GM19452 (cell line): ENCODE results near the gene NOTCH1.

ENCODE experiments used
- ATAC-seq: cut with Tn5 transposase; IDR thresholded peaks from one replicate; pipeline ENCODE4 v1.9.1; 2021; ENCODE audit not compliant: unreplicated experiment

NOTCH1 gene

DNA sequence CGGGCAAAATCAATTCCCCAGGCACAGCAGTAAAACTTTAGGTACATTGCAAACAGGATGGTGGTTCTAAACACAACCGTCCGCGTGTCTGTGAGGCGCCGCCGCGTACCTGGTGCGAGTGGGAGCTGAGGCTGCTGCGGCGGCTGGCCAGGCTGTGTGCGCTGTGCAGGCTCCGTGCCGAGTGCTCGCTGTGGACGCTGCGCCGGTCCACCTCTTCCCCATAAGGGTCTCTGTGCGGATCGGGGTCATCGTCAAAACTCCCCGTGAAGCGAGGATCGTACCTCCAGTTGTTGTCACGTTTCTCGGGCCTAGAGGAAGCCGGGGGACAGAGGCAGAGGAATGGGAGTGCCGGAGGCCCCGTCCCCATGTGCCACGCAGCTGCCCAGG, 79.7 kb downstream of the NOTCH1 start:
- ATAC-seq: no peak

DNA sequence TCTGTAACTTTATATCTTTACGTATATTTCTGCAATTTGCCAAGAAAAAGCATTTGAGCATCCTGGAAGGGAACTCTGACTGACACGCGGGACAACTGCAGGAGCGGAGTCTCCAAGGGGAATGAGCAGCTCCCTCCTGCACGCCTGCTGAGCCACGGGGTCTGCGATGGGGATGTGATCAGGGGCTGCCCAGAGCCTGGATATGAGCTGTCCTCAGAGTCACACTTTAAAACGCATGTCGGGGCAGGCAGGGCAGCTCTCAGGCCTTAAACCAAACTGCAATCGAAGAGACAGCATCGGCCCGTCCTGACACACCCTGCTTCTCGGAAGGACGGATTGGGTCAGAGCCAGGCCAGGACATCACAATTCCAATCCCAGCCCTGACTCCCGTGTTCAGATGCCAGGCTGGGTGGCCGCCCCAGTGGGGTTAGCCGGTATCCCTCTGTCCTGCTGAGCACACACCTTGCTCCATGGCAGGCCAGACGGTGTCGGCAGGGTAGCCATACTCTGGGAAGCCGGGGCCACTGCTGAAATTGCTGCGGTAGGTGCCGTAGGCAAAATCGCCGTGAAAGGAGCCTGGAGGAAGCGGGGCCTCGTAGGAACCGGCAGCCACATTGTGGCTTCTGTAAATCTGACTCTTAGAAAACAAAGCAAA, 80.2 kb downstream of the NOTCH1 start:
- ATAC-seq: no peak

GRCh38 chr9:136464241-136464640, 81.6 kb downstream of the NOTCH1 start:
- ATAC-seq: no peak

DNA sequence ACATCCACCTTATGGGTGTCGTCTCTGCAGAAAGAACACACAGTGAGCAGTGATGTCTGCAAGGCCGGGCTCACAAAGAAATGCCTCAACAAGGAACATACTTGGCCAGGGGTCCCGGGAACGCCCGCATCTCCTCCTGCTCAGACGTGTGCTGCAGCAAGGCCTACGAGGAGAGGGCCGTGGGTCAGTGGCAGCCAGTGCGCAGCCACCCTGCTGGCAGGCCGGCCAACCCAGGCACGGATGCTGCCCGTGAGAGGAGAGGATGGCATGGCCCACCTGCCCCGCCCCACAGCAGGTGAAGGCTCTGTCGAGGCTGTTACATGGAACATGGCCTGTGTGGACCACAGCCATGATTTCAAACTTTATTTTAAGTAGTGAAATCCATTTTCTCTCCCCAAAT, 82.3 kb downstream of the NOTCH1 start:
- ATAC-seq: no peak

DNA sequence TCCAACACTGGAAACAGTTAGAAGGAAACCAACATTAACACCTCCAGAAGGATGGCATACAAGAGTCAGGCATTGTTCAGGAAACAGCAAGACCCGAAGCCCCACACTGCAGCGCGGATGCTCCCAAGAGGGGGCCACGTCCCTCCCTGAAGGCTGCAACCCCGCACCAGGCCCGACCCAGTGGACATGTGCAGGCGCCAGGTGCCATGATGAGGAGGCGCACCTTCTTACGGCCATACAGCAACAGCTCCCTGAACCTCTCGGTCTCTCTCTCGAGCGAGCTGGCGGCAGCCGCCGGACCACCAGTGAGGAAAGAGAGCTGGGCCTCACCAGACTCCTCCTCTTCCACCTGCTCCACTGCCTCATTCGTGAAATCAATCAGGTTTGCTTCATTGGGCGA, 83.2 kb downstream of the NOTCH1 start:
- ATAC-seq: no peak

DNA sequence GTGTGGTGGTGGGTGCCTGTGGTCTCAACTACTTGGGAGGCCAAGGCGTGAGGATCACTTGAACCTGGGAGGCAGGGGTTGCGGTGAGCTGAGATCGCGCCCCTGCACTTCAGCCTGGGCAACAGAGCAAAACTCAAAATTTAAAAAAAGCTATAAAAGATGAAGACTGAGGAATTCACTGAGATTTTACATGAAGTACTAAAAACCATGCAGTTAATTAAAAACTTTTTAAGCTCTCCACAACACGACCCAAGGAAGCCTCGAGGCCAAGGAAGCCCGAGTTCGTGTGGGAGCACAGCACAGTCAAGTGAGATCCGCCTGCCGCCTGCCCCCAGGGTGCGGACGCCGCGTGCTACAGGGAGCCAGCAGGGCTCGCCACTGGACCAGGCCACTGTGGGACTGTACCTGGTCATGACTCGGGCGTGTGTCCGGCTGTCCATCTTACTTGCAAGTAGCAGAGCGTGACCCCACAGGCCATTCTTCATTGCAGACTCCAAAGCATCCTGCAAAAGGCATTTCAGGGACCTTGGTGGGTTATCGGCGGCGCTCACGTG, 85.0 kb downstream of the NOTCH1 start:
- ATAC-seq: no peak

- no peak for ATAC-seq
Observed at GRCh38 chr9:136459425-136459824, 86.4 kb downstream of the NOTCH1 start.

DNA sequence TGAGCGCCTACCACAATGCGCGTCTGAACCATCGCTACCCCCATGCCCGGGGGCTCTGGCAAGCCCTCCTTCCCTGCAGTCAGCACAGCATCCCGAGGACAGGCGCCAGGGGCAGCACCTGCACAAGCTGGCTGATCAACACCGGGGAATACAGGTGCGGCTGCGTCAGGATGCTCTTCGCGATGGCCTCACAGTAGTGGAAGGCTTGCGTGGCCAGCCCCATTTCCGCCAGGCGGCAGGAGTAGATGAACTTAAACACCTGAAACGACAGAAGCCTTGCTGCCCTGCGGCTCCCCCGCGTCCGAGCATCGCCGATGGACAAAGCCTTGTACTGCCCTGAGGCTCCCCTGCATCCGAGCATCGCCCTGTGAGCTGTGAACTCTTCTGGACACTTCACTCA, 88.5 kb downstream of the NOTCH1 start:
- no peak for ATAC-seq

GRCh38 chr9:136456258-136456657, 89.6 kb downstream of the NOTCH1 start:
- ATAC-seq: no peak

GRCh38 chr9:136455043-136456002, 90.5 kb downstream of the NOTCH1 start:
- no peak for ATAC-seq

DNA sequence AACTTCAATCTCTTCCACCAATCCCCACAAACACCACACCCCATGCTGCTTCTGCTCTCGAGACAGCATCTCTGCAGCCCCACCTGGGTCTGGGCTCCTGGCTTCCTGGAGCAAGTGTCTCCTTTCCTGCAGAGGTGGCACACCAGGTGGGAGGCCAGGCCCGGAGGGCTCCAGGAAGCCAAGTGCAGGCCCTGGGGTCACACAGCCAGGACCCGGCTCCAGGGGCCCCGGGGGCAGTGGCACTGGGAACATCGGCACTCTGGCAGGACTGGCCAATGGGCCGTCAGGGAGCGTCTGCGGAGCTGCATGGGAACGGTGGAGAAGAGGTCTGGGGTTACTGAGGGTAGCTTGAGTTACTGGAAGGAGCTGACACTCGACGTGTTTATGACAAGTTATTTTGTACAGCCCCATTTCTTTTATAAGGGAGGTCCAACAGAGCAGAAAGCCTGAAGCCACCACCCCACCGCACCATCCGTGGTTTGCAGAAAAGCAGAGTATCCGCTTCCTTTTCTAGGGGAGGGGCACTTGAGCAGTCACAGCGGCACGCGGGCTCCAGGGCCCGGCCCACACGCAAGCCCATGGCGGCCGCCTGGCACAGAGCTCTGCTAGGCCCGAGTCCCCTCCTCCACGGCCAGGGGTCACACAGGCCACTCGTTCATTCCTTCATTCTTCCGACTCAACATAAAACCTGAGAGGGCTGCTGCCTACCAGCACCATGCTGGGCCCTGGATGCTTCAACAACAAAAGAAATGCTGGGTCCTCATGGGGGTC, 91.6 kb downstream of the NOTCH1 start:
- no peak for ATAC-seq

- no peak for ATAC-seq
Observed at GRCh38 chr9:136453326-136453725, 92.5 kb downstream of the NOTCH1 start.

- no peak for ATAC-seq
Observed at GRCh38 chr9:136451221-136451877, 94.5 kb downstream of the NOTCH1 start.

DNA sequence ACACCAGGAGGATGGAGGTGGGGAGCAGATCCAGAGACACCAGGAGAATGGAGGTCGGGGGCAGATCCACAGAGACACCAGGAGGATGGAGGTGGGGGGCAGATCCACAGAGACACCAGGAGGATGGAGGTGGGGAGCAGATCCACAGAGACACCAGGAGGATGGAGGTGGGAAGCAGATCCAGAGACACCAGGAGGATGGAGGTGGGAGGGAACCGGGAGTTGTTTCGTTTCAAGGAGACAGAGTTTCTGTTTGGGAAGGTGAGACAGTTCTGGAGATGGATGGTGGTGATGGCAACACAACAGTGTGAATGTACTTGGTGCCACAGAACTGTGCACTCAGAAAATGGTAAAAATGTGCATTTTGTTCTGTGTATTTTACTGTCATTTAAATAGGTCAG, 97.2 kb downstream of the NOTCH1 start:
- ATAC-seq: no peak

- ATAC-seq: no peak
Observed at GRCh38 chr9:136447173-136447778, 98.6 kb downstream of the NOTCH1 start.

DNA sequence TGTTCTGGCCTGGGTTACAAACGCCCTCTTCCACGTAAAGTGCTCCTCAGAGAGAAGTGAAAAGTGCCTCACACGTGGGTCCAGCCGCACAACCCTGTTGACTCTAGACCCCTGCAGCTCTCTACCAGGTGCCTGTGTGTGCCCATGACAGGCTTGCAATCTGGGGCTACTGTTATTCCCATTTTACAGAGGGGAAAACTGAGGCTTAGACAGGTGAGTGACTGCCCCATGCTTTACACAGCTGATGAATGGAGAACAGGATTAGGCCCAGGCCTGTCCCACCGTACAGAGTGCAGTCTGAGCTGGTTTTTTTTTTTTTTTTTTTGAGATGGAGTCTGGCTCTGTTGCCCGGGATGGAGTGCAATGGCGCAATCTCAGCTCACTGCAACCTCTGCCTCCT, 100.0 kb downstream of the NOTCH1 start:
- no peak for ATAC-seq
